Activated CD8-positive, alpha-beta T cell treated with anti-CD3 and anti-CD28 coated beads for 36 hours (primary cell): ENCODE results near the gene FOXK2. TPM values are rescaled to one million over a fixed set of nuclear protein-coding genes. Genes with fewer than 3 reads are reported as not detected.

Experiments
- ATAC-seq: fragments of 200-7000 bp; cut with Tn5 transposase; one replicate; pipeline ENCODE4 v1.10.0; 2021; ENCODE audit warnings: mild to moderate bottlenecking, moderate library complexity
- CTCF ChIA-PET: fragments of 350-600 bp; sonication (Branson Sonifier 250); formaldehyde crosslinking; loops from one replicate; lab custom pipeline; 2021; ENCODE audit warnings: antibody characterized with exemption; lab: Charles Lee
- POLR2A ChIA-PET: fragments of 350-600 bp; sonication (Branson Sonifier 250); formaldehyde crosslinking; loops from one replicate; lab custom pipeline; 2021; ENCODE audit warnings: antibody characterized with exemption; lab: Charles Lee
- DNase-seq: peaks from one replicate; pipeline ENCODE4 v3.0.0-alpha.2; 2020
- H3K27ac Mint-ChIP-seq: one replicate; pipeline ENCODE4 v1.8.0; 2021; ENCODE audit warnings: mild to moderate bottlenecking, mixed read lengths
- H3K27me3 Mint-ChIP-seq: one replicate; pipeline ENCODE4 v1.8.0; 2021; ENCODE audit warnings: mixed read lengths
- H3K36me3 Mint-ChIP-seq: one replicate; pipeline ENCODE4 v1.8.0; 2021; ENCODE audit warnings: low read depth, mixed read lengths
- H3K4me1 Mint-ChIP-seq: one replicate; pipeline ENCODE4 v1.8.0; 2021; ENCODE audit warnings: low read depth, mixed read lengths
- H3K4me3 Mint-ChIP-seq: one replicate; pipeline ENCODE4 v1.8.0; 2021; ENCODE audit warnings: mild to moderate bottlenecking, moderate library complexity, mixed read lengths
- H3K9me3 Mint-ChIP-seq: one replicate; pipeline ENCODE4 v1.8.0; 2021; ENCODE audit warnings: mixed read lengths
- CTCF ChIP-seq: fragments of 200-600 bp; IDR thresholded peaks from one replicate; pipeline ENCODE4 v1.8.0; 2022; ENCODE audit warnings: antibody characterized with exemption, mild to moderate bottlenecking
- intact Hi-C: fragments of 100-400 bp; cut with micrococcal nuclease; formaldehyde crosslinking; loops from one replicate; pipeline ENCODE4 v1.10.0; 2022
- total RNA-seq, 2 experiments: library from RNA; stranded (reverse); gene quantifications; one replicate each; pipeline ENCODE4 v1.2.3, GENCODE V29; 2021

Gene FOXK2
- 10 to 100 TPM; 55.6 to 59.5 TPM for total RNA-seq

GRCh38 chr17:82518826-82519810 lies at the start of gene FOXK2:
TSS of gene FOXK2 (plus strand) at chr17:82519732. CDS start at chr17:82519889, 157 bp downstream.
- TF ChIP-seq CTCF, result no peak
- peaks cover 21% of the 10 kb centered on the region for H3K4me1 Mint-ChIP-seq
- POLR2A ChIA-PET, result interaction anchor here (0.7 to 3.3 kb wide), 12 partner anchors 8 to 364 kb away, joined by 3 to 32 read pairs (median 4); partner anchors contain the start of gene NARF
- H3K36me3 Mint-ChIP-seq, result peaks cover 18% of the 10 kb centered on the region
- H3K9me3 Mint-ChIP-seq, result no peaks in the 10 kb centered on the region
- ATAC-seq, result peak; percentile 99
- H3K27me3 Mint-ChIP-seq, result no peaks in the 10 kb centered on the region
- DNase-seq, result peak; percentile 91
- peak within 1 kb of the TSS; percentile 83 for H3K27ac Mint-ChIP-seq
- H3K4me3 Mint-ChIP-seq, result peak within 1 kb of the TSS; percentile 89
- intact Hi-C loops, result no loop called here
- CTCF ChIA-PET, result interaction anchor here (0.9 to 1.0 kb wide), 3 partner anchors 15 to 20 kb away, joined by 3 read pairs; no protein-coding TSS in a partner anchor

GRCh38 chr17:82470065-82470464 lies 49.5 kb upstream of the FOXK2 start:
- DNase-seq, result no peak

GRCh38 chr17:82474223-82475010 lies 45.1 kb upstream of the FOXK2 start:
- ATAC-seq (no peak), DNase-seq (no peak)
- ChIA-PET POLR2A (no interaction called here), CTCF (interaction anchor here (1.9 kb wide), 1 partner anchor 79 kb away, joined by 7 read pairs; no protein-coding TSS in a partner anchor)
- Mint-ChIP-seq H3K4me1 (peaks cover 6% of the 10 kb centered on the region), H3K27ac (no peak overlapping the region), H3K27me3 (no peaks in the 10 kb centered on the region), H3K36me3 (peaks cover 11% of the 10 kb centered on the region), H3K4me3 (no peak overlapping the region), H3K9me3 (no peaks in the 10 kb centered on the region)
- intact Hi-C loops, result no loop called here
- TF ChIP-seq CTCF, result no peak

More at GRCh38 chr17:82470065-82470464, 49.5 kb upstream of the FOXK2 start:
- H3K9me3 Mint-ChIP-seq, result no peaks in the 10 kb centered on the region
- ATAC-seq, result no peak
- H3K4me1 Mint-ChIP-seq, result peaks cover 1% of the 10 kb centered on the region
- POLR2A ChIA-PET, result interaction anchor here (0.6 kb wide), 1 partner anchor 46 kb away, joined by 3 read pairs; no protein-coding TSS in a partner anchor
- no peak overlapping the region for H3K27ac Mint-ChIP-seq
- peaks cover 24% of the 10 kb centered on the region for H3K36me3 Mint-ChIP-seq
- intact Hi-C loops, result no loop called here
- H3K4me3 Mint-ChIP-seq, result no peak overlapping the region
- CTCF ChIA-PET, result no interaction called here
- no peaks in the 10 kb centered on the region for H3K27me3 Mint-ChIP-seq
- TF ChIP-seq CTCF, result no peak

- no peaks in the 10 kb centered on the region for H3K9me3 Mint-ChIP-seq
- no peak for ATAC-seq
These were observed 44.1 kb upstream of the FOXK2 start for GRCh38 chr17:82475458-82475857.

More at GRCh38 chr17:82475458-82475857, 44.1 kb upstream of the FOXK2 start:
- no peak for DNase-seq
- no peak for TF ChIP-seq CTCF
- H3K27ac Mint-ChIP-seq, result no peak overlapping the region
- no peak overlapping the region for H3K4me3 Mint-ChIP-seq
- intact Hi-C loops, result no loop called here
- H3K36me3 Mint-ChIP-seq, result peaks cover 8% of the 10 kb centered on the region
- ChIA-PET POLR2A (interaction anchor here (1.5 kb wide), 1 partner anchor 29 kb away, joined by 5 read pairs; no protein-coding TSS in a partner anchor), CTCF (interaction anchor here (0.6 to 1.9 kb wide), 3 partner anchors 76 to 118 kb away, joined by 3 to 7 read pairs (median 3); no protein-coding TSS in a partner anchor)
- H3K27me3 Mint-ChIP-seq, result no peaks in the 10 kb centered on the region
- H3K4me1 Mint-ChIP-seq, result peaks cover 6% of the 10 kb centered on the region
